DND-41 (cell line): ENCODE measurements around the gene FAM169A.

Experiments
- CTCF ChIP-seq: IDR thresholded peaks from 2 replicates; pipeline ENCODE4 v1.5.1; 2012; ENCODE audit warnings: borderline replicate concordance, low read length, moderate library complexity, mild to moderate bottlenecking; ENCODE audit not compliant: poor library complexity, severe bottlenecking; ENCODE audit errors: extremely low read depth
- EZH2 ChIP-seq: IDR thresholded peaks from 3 replicates; pipeline ENCODE4 v1.6.1; 2012; ENCODE audit warnings: borderline replicate concordance, low read depth, mild to moderate bottlenecking, moderate library complexity, low read length, inconsistent platforms; ENCODE audit not compliant: severe bottlenecking

GRCh38 chr5:74786851-74787250, 79.3 kb downstream of the FAM169A start:
- no peak for TF ChIP-seq EZH2
- TF ChIP-seq CTCF: no peak
